ENCODE measurements around the gene CFAP300. TPM values are rescaled to one million over a fixed set of nuclear protein-coding genes. Genes with fewer than 3 reads are reported as not detected.

The CFAP300 gene
- total RNA-seq, 2 donors from 2014 or later, result 2.9 to 5.2 TPM

GRCh38 chr11:102118937-102119336 lies 71.7 kb downstream of the CFAP300 start:
- H3K9me3 ChIP-seq (ENCODE audit: control insufficient read depth, low read length), result peaks cover 20% of the 10 kb centered on the region
- H3K4me1 ChIP-seq (ENCODE audit: control insufficient read depth, insufficient read depth, low read length), result peaks cover 34% of the 10 kb centered on the region
- H3K27me3 ChIP-seq (ENCODE audit: control insufficient read depth, insufficient read depth, low read length, poor library complexity, severe bottlenecking), result no peaks in the 10 kb centered on the region
- peak; percentile 70 for DNase-seq
- H3K27me3 Mint-ChIP-seq (ENCODE audit: insufficient read depth), result no peaks in the 10 kb centered on the region
- peak overlapping the region; percentile 97 for H3K4me3 Mint-ChIP-seq
- H3K9me3 Mint-ChIP-seq, result peaks cover 22% of the 10 kb centered on the region
- H3K27ac Mint-ChIP-seq, result peak overlapping the region; percentile 46
- no peak for TF ChIP-seq CTCF (conservative IDR thresholded peaks at IDR 0.05)
- H3K9ac ChIP-seq (ENCODE audit: extremely low read depth, low read length, poor library complexity, severe bottlenecking), result no peak overlapping the region
- no peak overlapping the region for H3K27ac ChIP-seq (ENCODE audit: low read depth, low read length)
- H3K4me3 ChIP-seq (ENCODE audit: low read length), result peak overlapping the region; percentile 76
- peaks cover 44% of the 10 kb centered on the region for H3K36me3 Mint-ChIP-seq (ENCODE audit: low read depth)
- H3K36me3 ChIP-seq (ENCODE audit: control insufficient read depth, insufficient read depth, low read length), result peaks cover 51% of the 10 kb centered on the region
- peaks cover 65% of the 10 kb centered on the region for H3K4me1 Mint-ChIP-seq
- WGBS, 2 experiments (ENCODE audit: insufficient coverage in 1 of 2, insufficient read length in 1 of 2), result 6 to 14% methylated on average over 1 to 3 of the region's 3 CpGs

- H3K36me3 Mint-ChIP-seq (ENCODE audit: low read depth), result peaks cover 52% of the 10 kb centered on the region
- no peak for DNase-seq
- peaks cover 31% of the 10 kb centered on the region for H3K4me1 ChIP-seq (ENCODE audit: control insufficient read depth, insufficient read depth, low read length)
- H3K4me1 Mint-ChIP-seq, result peaks cover 58% of the 10 kb centered on the region
- peak overlapping the region; percentile 64 for H3K27ac Mint-ChIP-seq
- WGBS, 2 experiments (ENCODE audit: insufficient coverage in 1 of 2, insufficient read length in 1 of 2), result 40 to 61% methylated on average over 4 of the region's 4 CpGs
- peak overlapping the region; percentile 76 for H3K4me3 ChIP-seq (ENCODE audit: low read length)
- TF ChIP-seq CTCF (conservative IDR thresholded peaks at IDR 0.05), result no peak
- no peak overlapping the region for H3K9ac ChIP-seq (ENCODE audit: extremely low read depth, low read length, poor library complexity, severe bottlenecking)
- peak overlapping the region; percentile 65 for H3K27ac ChIP-seq (ENCODE audit: low read depth, low read length)
- peak overlapping the region; percentile 5 for H3K4me3 Mint-ChIP-seq
- H3K9me3 ChIP-seq (ENCODE audit: control insufficient read depth, low read length), result peaks cover 30% of the 10 kb centered on the region
- H3K9me3 Mint-ChIP-seq, result peaks cover 32% of the 10 kb centered on the region
- no peaks in the 10 kb centered on the region for H3K27me3 ChIP-seq (ENCODE audit: control insufficient read depth, insufficient read depth, low read length, poor library complexity, severe bottlenecking)
- H3K36me3 ChIP-seq (ENCODE audit: control insufficient read depth, insufficient read depth, low read length), result peaks cover 54% of the 10 kb centered on the region
- no peaks in the 10 kb centered on the region for H3K27me3 Mint-ChIP-seq (ENCODE audit: insufficient read depth)
Observed at GRCh38 chr11:102119997-102120396, 72.8 kb downstream of the CFAP300 start.

GRCh38 chr11:102120437-102120973 lies 73.3 kb downstream of the CFAP300 start:
- Histone ChIP-seq H3K4me3 (ENCODE audit: low read length) (peak overlapping the region; percentile 76), H3K36me3 (ENCODE audit: control insufficient read depth, insufficient read depth, low read length) (peaks cover 59% of the 10 kb centered on the region), H3K9me3 (ENCODE audit: control insufficient read depth, low read length) (peaks cover 35% of the 10 kb centered on the region), H3K9ac (ENCODE audit: extremely low read depth, low read length, poor library complexity, severe bottlenecking) (no peak overlapping the region), H3K4me1 (ENCODE audit: control insufficient read depth, insufficient read depth, low read length) (peaks cover 26% of the 10 kb centered on the region), H3K27me3 (ENCODE audit: control insufficient read depth, insufficient read depth, low read length, poor library complexity, severe bottlenecking) (no peaks in the 10 kb centered on the region), H3K27ac (ENCODE audit: low read depth, low read length) (peak overlapping the region; percentile 65)
- Mint-ChIP-seq H3K27ac (peak overlapping the region; percentile 64), H3K36me3 (ENCODE audit: low read depth) (peaks cover 57% of the 10 kb centered on the region), H3K4me3 (peak overlapping the region; percentile 5), H3K9me3 (peaks cover 36% of the 10 kb centered on the region), H3K27me3 (ENCODE audit: insufficient read depth) (no peaks in the 10 kb centered on the region), H3K4me1 (peaks cover 53% of the 10 kb centered on the region)
- TF ChIP-seq CTCF (conservative IDR thresholded peaks at IDR 0.05), result no peak
- 66 to 93% methylated on average over 2 to 3 of the region's 3 CpGs for WGBS, 2 experiments (ENCODE audit: insufficient coverage in 1 of 2, insufficient read length in 1 of 2)
- DNase-seq, result no peak
